Lung microvascular endothelial cell (primary cell): ENCODE results near the gene RITA1. TPM values are rescaled to one million over a fixed set of nuclear protein-coding genes. Genes with fewer than 3 reads are reported as not detected.
"Not testable (repeated sequence)": the region's sequence is repeated elsewhere in the genome, so short reads cannot be mapped to it uniquely, and the experiment has no call there.

Experiments
- DNase-seq, 2 donors: peaks; one replicate each; pipeline versions ENCODE4 v3.0.0 to v3.0.0-alpha.2; 2010; ENCODE audit warnings: low read depth in 2 of 2
- total RNA-seq: library from RNA; depleted of rRNA; stranded (reverse); fragments of >200 nt; gene quantifications from 2 replicates; pipeline ENCODE4 v1.2.1, GENCODE V29; 2014

The RITA1 gene
- 13.1 and 15.9 TPM in 2 replicates for total RNA-seq

- DNase-seq: peak; percentile 83 to 89
Observed at GRCh38 chr12:113185180-113186032, at the start of gene RITA1, which contains the start of gene DDX54. TSS of gene RITA1 (plus strand) at chr12:113185721. CDS start at chr12:113186747, 1,026 bp downstream. TSS of gene DDX54 (minus strand) at chr12:113185478. CDS start at chr12:113185451, 27 bp downstream.

- DNase-seq: no peak
Observed at GRCh38 chr12:113136128-113136989, 49.2 kb upstream of the RITA1 start.

- no peak for DNase-seq
Observed at GRCh38 chr12:113136990-113137511, 48.5 kb upstream of the RITA1 start.

- DNase-seq: no peak
Observed at GRCh38 chr12:113137861-113138783, 47.4 kb upstream of the RITA1 start.

GRCh38 chr12:113138826-113139225 lies 46.7 kb upstream of the RITA1 start:
- no peak for DNase-seq

- no peak for DNase-seq
Observed at GRCh38 chr12:113140706-113141105, 44.8 kb upstream of the RITA1 start.

GRCh38 chr12:113141716-113142115 lies 43.8 kb upstream of the RITA1 start:
- not testable (repeated sequence) for DNase-seq

- DNase-seq: no peak
Observed at GRCh38 chr12:113142173-113142885, 43.2 kb upstream of the RITA1 start.

- DNase-seq: no peak
Observed at GRCh38 chr12:113142886-113143332, 42.6 kb upstream of the RITA1 start.

- DNase-seq: no peak
Observed at GRCh38 chr12:113143959-113144358, 41.6 kb upstream of the RITA1 start.

GRCh38 chr12:113144806-113145205 lies 40.7 kb upstream of the RITA1 start:
- no peak for DNase-seq

GRCh38 chr12:113145720-113146551 lies 39.6 kb upstream of the RITA1 start:
- no peak for DNase-seq

GRCh38 chr12:113146999-113147398 lies 38.5 kb upstream of the RITA1 start:
- DNase-seq: no peak

GRCh38 chr12:113149361-113150150 lies 36.0 kb upstream of the RITA1 start, which contains the start of gene CFAP73:
TSS of gene CFAP73 (plus strand) at chr12:113149724. CDS start at chr12:113149858, 134 bp downstream.
- DNase-seq: peak; percentile 69 to 80

GRCh38 chr12:113151655-113152054 lies 33.9 kb upstream of the RITA1 start:
- DNase-seq: no peak

- no peak for DNase-seq
Observed at GRCh38 chr12:113152196-113152834, 33.2 kb upstream of the RITA1 start.
